Head of caudate nucleus (tissue), 42 donors: Measurements from ENCODE around the gene TRAPPC3.

ENCODE experiments used
- DNase-seq, 42 donors: peaks; one replicate each; pipeline versions ENCODE4 v3.0.0 to v3.0.0-alpha.2; 2020 to 2021; ENCODE audit warnings: mixed read lengths in 7 of 42
- intact Hi-C: fragments of 100-400 bp; cut with DNase I; formaldehyde crosslinking; loops from one replicate; pipeline ENCODE4 v1.15.0; 2022

TRAPPC3 gene

DNA sequence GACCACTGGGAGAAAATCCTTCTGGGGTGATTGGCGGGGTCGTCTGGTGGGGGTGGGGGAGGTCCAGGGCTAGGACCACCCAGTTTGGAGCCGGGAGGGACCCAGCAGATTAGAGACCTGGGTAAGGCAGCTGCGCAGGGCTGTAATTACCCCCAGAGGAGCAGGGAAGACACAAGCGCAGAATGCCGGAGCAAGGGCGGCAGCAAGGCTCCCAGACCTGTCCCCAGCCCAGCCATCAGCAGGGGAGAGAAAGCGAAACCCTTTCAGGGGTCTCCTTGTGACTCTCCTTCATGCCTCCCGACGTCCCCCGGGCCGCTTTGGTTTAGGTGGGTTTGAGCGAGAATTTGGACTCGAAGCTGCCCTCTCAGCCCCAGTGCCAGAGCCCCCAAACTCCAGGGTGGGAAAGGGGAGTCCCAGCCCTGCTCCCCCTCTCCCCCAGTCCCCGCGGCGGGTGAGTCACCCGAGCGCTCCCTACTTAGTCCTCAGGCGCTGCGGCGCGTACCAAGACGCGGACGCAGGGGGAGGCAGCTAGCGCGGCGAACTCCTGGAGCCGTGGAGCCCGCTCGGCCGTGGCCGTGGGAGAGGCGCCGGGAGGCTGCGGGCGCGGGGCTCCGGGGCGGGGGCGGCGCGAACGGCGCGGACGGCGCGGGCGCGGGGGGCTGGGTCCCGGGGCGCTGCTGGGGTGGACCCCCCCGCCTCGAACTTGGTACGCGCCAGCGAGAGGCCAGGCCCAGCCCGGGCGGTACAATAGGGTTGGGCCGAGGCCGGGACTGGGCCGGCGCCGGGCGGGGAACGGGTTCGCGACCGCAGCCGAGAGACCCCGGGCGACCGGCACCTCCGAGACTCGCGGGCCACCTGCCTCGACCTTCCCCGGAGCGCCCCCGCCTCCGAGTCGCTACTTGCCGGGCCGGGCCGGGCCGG lies 6.4 kb upstream of the TRAPPC3 start, which contains the start of gene MAP7D1:
Gene MAP7D1, plus strand, starts transcription at position 753 of the 921 bp plus-strand sequence. CDS start 258 bp downstream, outside the sequence.
- intact Hi-C loops: no loop called here
- DNase-seq: peak; percentile 74 to 97 (median 91)

DNA sequence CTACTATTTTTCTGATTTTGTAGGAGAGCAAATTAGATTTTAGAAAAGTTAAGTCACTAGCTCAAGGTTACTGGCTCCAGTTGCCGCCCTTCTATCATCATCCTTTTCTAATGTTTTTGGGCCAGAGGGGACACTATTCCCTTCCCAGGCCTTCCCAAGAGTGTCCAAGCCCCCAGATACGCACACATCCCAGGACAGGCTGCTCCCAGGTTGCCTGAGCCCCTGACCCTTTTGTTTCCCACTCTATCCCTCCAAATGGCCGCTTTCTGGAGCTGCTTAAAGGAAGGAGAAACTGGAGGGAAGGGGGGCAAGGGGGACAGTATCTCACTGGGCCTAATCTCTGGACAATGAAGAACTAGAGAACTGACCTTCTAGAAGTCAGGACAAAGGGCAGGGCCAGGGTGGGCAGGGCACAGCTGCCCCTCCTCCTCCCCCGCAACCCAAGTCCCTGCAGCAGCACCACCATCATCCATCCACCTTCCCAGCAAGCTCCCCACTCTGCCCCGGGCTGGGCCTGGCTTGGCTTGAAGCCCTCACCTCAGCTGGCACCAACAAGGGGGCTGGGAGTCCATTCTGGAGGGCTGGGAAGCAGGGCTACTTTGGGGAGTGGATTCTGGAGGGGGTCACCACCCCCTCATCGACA lies 5.6 kb upstream of the TRAPPC3 start:
- peak in 4 of 42 donors; percentile 31 to 60 (median 36) for DNase-seq

DNA sequence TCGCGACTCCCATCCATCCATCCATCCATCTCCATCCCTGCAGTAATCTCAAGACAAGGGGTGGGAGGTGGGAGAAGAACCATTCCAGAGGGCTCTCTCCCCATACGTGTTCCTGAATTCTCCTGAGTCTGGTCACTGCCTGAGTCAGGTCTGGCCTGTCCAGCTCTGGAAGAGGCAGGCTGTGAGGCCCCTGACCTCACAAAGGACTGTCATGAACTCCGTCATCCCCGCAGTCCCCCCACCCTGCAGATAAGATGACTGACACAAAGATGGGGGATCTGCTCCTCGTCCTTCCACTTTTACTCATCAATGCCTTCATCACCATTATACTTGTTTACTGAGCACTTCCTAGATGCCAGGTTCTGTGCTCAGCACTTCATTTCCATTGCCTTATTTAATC lies 5.0 kb upstream of the TRAPPC3 start:
- DNase-seq: no peak
- intact Hi-C loops: no loop called here

More for the DNA sequence above, 5.6 kb upstream of the TRAPPC3 start:
- intact Hi-C loops: no loop called here

DNA sequence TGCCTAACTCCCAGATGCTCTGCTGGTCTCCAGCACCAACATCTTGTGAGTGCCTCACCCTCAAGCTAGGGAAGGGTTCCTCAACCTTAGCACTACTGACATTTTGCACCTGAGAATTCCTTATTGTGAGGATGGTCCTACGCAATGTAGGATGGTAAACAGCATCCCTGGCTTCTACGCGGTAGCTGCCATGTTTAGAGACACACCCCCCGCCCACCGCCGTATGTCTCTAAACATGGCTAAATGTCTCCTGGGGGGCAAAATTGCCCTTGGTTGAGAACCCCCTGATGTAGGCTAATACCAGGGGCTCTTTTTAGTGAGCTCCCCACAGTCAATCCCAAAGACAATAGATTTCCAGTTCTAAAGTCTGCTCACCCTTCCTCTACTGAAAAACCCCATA lies 4.2 kb upstream of the TRAPPC3 start:
- no peak for DNase-seq
- intact Hi-C loops: no loop called here

DNA sequence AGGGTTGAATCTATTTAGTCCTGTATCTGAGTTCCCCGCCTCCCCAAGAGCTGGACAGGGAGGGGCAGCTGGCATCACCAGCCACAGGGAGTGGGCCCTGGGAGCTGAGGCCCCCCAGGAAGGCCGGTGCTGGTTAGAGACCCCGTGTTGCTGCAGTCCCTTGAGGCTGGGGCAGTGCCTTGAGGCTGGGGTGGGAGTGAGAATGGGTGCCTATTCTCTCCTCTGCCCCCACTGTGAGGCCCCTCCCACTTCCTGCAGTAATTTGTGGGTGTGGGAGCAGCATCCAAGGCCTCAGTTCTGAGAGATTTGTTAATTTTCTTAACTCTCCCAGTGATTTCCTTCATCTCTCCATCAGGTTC lies 2.5 kb upstream of the TRAPPC3 start:
- intact Hi-C loops: loop anchor here (2.0 kb wide), 1 partner anchor 37 kb away; no protein-coding TSS in a partner anchor
- no peak for DNase-seq

DNA sequence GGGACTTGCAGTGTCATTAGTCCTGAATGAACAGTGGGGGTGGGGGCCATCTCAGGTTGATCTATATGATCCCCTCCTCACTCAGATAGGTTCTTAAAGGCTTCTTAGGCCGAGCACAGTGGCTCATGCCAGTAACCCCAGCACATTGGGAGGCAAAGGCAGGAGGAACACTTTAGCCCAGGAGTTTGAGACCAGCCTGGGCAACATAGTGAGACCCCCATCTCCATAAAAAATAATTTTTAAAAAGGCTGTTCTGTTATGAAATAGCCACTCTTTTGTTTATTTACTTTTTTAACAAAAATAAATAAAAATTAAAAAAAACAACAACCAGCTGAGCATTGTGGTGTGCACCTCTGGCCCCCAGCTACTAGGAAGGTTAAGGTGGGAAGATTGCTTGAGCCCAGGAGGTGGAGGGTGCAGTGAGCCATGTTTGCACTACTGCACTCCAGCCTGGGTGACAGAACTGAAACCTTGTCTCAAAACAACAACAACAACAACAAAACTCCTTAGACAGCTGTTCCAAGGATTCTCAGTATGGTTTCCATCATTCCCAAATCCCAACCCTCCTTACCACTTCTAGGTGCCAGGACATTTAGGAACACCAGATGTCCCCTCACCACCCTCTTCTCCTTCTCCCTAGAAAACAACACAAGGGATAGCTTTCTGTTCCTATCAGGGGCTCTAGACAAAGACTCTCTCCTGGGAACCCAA lies 2.0 kb upstream of the TRAPPC3 start:
- intact Hi-C loops: loop anchor here (2.0 kb wide), 1 partner anchor 38 kb away; no protein-coding TSS in a partner anchor
- no peak for DNase-seq

DNA sequence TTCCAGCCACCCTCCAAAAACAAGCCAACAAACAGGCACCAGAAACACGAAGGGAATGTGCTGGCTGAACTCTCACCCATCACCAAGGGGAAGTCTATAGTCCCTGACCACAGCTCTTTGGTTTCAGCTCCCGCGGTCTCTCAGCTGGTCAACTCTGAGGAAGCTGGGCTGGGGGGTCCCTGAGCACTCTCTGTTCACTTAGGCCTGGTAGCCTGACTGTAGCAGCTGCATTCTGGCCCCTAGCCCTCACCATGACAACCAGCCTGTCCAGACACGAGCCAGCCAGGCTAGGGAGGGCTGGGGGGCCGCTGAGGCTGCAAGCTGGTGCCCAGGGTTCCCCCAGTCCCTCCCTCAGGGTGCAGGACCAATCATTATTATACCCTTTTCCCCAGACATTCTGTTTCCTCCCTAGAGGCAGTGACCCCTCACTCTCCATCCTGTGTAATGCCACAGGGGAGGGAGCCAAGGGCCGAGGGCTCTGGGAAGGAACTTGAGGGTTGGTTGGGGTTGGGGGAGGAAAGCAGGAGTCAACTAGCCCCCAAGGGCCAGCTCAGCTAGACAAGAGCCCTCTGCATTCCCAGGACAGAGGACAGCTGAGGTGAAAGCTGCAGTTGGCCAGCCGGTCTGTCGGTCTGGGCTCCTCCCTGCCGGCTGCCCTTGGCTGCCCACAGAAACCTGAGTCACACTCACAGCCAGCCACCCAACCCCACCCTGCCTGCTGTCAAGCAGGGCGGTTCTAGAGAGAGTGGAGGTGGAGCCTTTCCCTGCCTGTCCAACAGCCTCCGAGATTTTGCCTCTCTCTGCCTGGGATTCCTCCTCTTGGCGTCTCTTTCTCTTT lies 1.2 kb upstream of the TRAPPC3 start:
- DNase-seq: peak; percentile 57 to 96 (median 82)
- intact Hi-C loops: loop anchor here (2.0 kb wide), 1 partner anchor 38 kb away; no protein-coding TSS in a partner anchor

DNA sequence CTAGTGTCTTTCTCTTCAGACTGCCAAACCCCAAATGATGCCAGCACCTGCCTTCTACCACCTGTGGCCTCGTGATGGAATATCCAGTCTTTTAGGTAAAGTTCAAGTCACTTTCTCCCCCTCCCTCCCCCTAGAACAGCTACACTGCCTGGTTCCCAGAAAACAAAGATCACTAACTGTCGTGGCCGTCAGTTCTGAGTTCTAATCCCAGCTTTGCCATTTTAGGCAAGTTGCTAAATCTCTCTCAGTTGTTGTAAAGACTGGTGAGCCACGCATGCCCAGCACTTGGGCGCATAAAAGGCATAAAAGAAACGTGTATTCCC lies 648 bp upstream of the TRAPPC3 start:
- DNase-seq: no peak
- intact Hi-C loops: loop anchor here (2.0 kb wide), 3 partner anchors 39 to 137 kb away; no protein-coding TSS in a partner anchor

DNA sequence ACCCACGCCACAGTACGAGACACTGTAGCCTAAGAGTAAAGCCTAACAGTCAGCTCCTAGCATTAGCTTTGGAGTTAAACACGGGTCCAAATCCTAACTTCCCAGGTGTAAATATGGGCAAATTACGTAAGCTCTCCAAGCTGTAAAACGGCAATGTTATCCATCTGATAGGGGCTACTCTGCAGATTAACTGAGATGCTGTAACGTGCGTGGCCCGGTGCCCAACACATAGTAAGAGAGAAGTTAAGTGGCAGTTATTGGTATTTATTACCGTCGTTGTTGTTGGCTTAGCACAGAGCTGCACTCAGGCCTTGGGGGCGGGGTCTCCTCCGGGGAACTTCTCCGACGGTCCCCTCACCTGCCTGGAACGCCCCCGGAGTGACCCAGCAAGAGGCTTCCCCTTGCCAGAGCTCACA lies 457 bp downstream of the TRAPPC3 start:
- intact Hi-C loops: loop anchor here (2.0 kb wide), 2 partner anchors 74 to 138 kb away; no protein-coding TSS in a partner anchor

DNA sequence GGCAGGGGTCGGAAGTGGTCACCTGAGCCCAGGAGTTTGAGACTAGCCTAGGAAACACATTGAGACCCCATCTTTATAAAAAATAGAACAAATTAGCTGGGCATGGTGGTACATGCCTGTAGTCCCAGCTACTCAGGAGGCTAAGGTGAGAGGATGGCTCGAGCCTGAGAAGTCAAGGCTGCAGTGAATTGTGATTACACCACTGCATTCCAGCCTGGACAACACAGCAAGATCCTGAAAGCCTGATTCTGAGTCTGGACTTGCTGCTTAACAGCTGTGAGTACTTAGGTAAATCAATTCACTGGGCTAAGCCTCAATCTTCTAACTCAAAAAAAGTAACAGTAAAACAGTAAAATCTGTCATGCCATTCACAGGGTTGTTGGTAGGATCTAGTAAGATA lies 4.9 kb downstream of the TRAPPC3 start:
- no peak for DNase-seq
- intact Hi-C loops: no loop called here

More for the DNA sequence above, 457 bp downstream of the TRAPPC3 start:
- no peak for DNase-seq

DNA sequence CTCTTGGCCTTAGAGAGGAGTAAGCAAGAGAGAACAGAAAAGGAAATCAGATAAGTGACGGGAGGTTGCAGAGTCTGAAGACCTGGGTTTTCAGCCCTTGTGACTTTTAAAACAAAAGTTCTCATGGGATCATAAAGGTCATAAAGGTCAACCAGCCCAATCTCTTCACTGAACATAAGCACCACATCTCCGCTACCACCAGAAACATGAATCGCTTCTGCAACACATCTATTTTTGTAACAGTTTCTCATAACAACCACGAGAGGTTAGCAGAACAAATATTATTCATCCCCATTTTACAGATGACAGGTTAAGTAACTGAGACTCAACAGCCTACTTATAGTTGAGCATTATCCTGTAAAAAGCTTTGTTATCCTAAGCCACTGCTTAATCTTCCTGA lies 5.9 kb downstream of the TRAPPC3 start:
- DNase-seq: no peak
- intact Hi-C loops: no loop called here

DNA sequence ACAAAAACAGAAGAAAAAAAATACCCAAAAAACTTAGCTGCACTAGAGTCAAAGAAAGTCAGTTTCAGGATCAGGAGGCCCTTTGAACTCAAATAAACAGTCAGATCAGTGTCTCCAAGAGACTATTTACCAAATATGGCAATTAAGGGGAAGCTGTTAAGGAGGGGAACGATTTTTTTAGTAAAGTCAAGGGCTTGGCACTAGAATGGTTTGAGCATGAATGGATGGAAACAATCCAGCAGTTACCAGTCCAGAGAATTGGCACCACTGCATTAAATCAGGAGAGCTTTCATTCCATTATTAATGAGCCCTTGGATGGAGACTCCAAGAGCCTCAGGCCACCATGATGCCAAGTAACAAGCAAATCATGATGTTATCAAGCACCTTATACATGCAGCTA lies 7.2 kb downstream of the TRAPPC3 start:
- DNase-seq: no peak
- intact Hi-C loops: no loop called here

DNA sequence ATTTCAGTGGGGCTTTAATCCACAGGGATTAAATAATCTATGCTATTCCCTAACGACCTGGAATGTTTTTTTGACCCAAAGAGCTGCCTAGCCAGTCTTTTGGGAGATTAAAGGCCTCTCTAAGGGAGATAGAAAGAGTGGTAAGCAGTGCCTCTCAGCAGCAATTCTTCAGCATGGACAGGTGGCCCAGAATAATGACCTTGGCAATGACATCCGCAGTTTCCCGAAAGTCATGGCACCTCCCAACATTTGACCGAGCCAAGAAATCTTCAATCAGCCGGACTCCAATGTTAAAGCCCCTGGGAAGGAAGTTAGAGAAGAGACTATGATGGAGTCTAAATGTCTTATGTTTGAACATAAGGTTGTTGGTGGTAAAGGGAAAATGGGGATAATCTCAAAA lies 9.8 kb downstream of the TRAPPC3 start:
- DNase-seq: no peak

DNA sequence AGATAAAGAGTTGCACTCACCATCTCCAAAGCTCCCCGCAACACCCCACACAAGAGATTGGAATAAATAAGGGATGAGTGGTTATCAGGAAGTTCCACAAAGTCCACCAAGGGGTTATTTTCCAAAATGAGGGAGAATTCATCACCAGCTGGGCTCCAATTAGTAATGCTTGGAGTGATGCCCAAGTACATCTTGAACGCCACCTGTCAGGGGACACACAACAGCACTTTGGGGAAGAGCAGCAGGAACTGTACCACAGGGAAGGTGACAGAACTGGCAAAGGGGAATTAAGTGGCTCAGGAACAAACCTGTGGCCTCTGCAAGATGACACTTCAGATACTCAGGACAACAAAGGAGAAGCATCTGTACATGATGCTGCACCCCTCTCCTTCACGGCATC lies 11.5 kb downstream of the TRAPPC3 start:
- DNase-seq: no peak
- intact Hi-C loops: no loop called here

More for the DNA sequence above, 9.8 kb downstream of the TRAPPC3 start:
- intact Hi-C loops: no loop called here

DNA sequence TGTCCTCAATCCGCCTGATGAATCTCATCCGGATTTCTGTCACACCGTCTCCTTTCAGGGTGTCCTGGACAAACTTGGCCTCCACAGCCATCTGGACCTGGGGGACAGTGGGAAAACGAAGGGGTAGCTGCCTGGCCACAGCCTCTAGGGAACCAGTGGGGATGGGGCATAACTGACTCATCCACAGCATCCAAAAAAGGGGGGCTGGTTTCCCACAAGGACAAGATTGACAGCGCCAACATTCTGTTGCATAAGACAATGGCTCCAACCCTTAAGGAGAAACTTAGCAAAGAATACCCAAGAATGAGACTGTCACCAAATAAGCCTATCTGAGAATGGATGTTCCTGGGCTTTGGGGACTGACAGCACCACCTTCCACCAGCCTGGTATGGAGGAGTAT lies 12.1 kb downstream of the TRAPPC3 start:
- intact Hi-C loops: no loop called here
- no peak for DNase-seq

DNA sequence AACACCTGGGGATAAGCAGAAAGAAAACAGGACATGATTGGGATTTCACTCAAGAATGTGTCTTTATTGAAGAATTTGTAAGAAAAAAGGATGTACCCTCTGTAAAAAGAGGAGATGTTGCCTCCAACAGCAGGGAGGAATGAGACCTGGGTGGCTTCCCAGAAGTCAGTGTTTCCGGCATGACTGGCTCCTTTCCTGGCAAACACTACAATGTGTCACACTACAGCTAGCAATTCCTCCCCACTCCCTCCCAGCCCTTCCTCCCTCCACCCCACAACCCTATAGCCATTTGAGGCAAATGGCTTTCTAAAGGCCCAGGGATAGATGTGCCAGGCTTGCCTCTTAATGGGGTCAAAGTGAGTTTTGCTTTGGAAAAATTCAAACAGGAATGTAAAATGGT lies 12.8 kb downstream of the TRAPPC3 start:
- DNase-seq: no peak
- intact Hi-C loops: no loop called here

DNA sequence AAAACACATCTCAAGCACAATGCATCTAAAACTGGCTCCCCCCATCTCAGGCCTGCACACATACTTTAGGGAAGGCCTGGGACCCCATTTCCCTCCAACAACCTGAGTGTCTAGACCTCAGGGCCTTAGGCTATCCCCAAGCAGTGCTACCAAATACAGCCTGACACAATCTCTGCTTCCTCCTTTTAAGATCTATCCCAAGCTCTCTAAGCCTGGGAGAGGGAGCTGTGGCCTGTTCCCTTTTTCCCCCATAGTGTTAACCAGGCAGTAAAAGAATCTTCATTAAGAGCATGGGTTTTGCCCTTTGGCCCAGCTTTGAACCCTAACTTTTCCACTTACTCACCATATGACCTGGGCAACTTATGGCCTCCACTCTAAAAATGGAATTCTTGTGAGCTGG lies 13.5 kb downstream of the TRAPPC3 start:
- DNase-seq: no peak
- intact Hi-C loops: no loop called here

DNA sequence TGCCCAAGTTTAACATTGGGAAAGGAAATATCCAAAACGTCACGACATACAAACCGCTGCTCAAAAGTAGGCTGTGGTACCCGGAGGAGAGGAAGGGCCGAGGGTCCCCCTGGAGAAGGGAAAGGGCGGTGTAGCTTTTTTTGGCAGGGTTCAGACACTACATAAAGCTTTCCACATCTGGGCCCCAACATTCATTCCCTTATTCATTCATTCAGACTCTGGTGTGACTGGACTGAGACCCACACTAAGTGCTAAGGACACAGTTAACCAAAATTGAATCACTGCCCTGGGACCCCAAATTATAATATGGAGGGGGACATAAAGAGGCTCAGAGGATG lies 14.0 kb downstream of the TRAPPC3 start:
- DNase-seq: no peak
- intact Hi-C loops: no loop called here
